SK-N-SH (cell line): ENCODE results near the gene SPSB4.

ENCODE experiments used
- CHD2 ChIP-seq: fragments of 150-350 bp; IDR thresholded peaks from 2 replicates; pipeline ENCODE4 v1.6.1; 2018; ENCODE audit warnings: low read length; ENCODE audit not compliant: partially characterized antibody
- GABPA ChIP-seq: IDR thresholded peaks from 2 replicates; pipeline ENCODE4 v1.4.0; 2012; ENCODE audit warnings: low read depth, mild to moderate bottlenecking
- TF ChIP-seq, protein P1 (sequence below): fragments of 200-600 bp; sonication (generic); IDR thresholded peaks from 2 replicates; pipeline ENCODE4 v1.6.1; 2017; ENCODE audit warnings: antibody characterized with exemption, mild to moderate bottlenecking, moderate library complexity

DNA sequence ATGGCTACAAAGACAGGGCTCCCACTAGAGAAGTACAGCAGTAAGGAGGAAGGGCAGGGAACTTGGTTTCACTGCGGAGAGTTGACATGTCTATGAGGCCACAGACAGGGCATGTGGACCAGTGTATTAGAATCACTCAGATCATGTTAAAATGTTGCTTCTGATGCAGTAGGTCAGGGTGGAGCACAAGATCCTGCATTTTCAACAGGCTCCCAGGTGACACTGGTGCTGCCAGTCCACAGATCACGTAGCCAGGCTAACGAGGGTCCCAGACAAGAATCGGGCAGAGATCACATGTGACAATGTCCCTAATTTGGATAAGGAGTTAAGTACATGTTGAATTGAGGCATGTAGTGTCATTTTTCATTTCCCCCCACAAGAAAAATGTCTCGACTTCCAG, 73.6 kb downstream of the SPSB4 start:
- TF ChIP-seq, protein P1, sequence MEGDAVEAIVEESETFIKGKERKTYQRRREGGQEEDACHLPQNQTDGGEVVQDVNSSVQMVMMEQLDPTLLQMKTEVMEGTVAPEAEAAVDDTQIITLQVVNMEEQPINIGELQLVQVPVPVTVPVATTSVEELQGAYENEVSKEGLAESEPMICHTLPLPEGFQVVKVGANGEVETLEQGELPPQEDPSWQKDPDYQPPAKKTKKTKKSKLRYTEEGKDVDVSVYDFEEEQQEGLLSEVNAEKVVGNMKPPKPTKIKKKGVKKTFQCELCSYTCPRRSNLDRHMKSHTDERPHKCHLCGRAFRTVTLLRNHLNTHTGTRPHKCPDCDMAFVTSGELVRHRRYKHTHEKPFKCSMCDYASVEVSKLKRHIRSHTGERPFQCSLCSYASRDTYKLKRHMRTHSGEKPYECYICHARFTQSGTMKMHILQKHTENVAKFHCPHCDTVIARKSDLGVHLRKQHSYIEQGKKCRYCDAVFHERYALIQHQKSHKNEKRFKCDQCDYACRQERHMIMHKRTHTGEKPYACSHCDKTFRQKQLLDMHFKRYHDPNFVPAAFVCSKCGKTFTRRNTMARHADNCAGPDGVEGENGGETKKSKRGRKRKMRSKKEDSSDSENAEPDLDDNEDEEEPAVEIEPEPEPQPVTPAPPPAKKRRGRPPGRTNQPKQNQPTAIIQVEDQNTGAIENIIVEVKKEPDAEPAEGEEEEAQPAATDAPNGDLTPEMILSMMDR, result no peak
- no peak for TF ChIP-seq CHD2
- TF ChIP-seq GABPA, result no peak
